ENCODE measurements around the gene GCSAM.
A peak's percentile ranks its signal among the peaks of the same experiment; 100 is the strongest.

- TF ChIP-seq CTCF (IDR thresholded peaks at IDR 0.05; ENCODE audit: insufficient read depth, low read length): peak; percentile 36
- TF ChIP-seq POLR2AphosphoS5 (IDR thresholded peaks at IDR 0.05; ENCODE audit: low read depth): no peak
- TF ChIP-seq REST (IDR thresholded peaks at IDR 0.05; ENCODE audit: insufficient replicate concordance, low read depth): no peak
These were observed 4.1 kb upstream of the GCSAM start for GRCh38 chr3:112136959-112137693.

Measured in HL-60 (cell line).